Activated naive CD8-positive, alpha-beta T cell treated with anti-CD3 and anti-CD28 coated beads for 36 hours (primary cell): ENCODE data around the gene RNF39. TPM values are rescaled to one million over a fixed set of nuclear protein-coding genes. Genes with fewer than 3 reads are reported as not detected.

Experiments
- DNase-seq: peaks from one replicate; pipeline ENCODE4 v3.0.0; 2021
- H3K27ac Mint-ChIP-seq: one replicate; pipeline ENCODE4 v1.8.0; 2022; ENCODE audit warnings: mild to moderate bottlenecking, moderate library complexity, mixed read lengths
- H3K27me3 Mint-ChIP-seq: one replicate; pipeline ENCODE4 v1.8.0; 2022; ENCODE audit warnings: mild to moderate bottlenecking, mixed read lengths
- H3K36me3 Mint-ChIP-seq: one replicate; pipeline ENCODE4 v1.8.0; 2021; ENCODE audit warnings: mild to moderate bottlenecking, mixed read lengths
- H3K4me1 Mint-ChIP-seq: one replicate; pipeline ENCODE4 v1.8.0; 2021; ENCODE audit warnings: mixed read lengths
- H3K4me3 Mint-ChIP-seq: one replicate; pipeline ENCODE4 v1.8.0; 2022; ENCODE audit warnings: mild to moderate bottlenecking, moderate library complexity, mixed read lengths
- H3K9me3 Mint-ChIP-seq: one replicate; pipeline ENCODE4 v1.8.0; 2022; ENCODE audit warnings: mixed read lengths
- total RNA-seq, 2 experiments: library from RNA; stranded (reverse); gene quantifications; one replicate each; pipeline ENCODE4 v1.2.3, GENCODE V29; 2021

RNF39 gene
- total RNA-seq, 2 experiments from 2014 or later: not detected

- no peak for DNase-seq
- no peak overlapping the region for H3K27ac Mint-ChIP-seq
- H3K4me3 Mint-ChIP-seq: no peak overlapping the region
- peaks cover 24% of the 10 kb centered on the region for H3K4me1 Mint-ChIP-seq
- peaks cover 69% of the 10 kb centered on the region for H3K27me3 Mint-ChIP-seq
- no peaks in the 10 kb centered on the region for H3K9me3 Mint-ChIP-seq
- H3K36me3 Mint-ChIP-seq: peaks cover 29% of the 10 kb centered on the region
Observed at GRCh38 chr6:30073489-30074235, 1.9 kb downstream of the RNF39 start.

- Mint-ChIP-seq H3K27ac (no peak overlapping the region), H3K4me3 (no peak overlapping the region), H3K4me1 (peaks cover 30% of the 10 kb centered on the region), H3K36me3 (peaks cover 35% of the 10 kb centered on the region), H3K9me3 (no peaks in the 10 kb centered on the region), H3K27me3 (peaks cover 65% of the 10 kb centered on the region)
- DNase-seq: no peak
Observed at GRCh38 chr6:30071858-30072257, 3.7 kb downstream of the RNF39 start.

GRCh38 chr6:30071081-30071818 is 4.3 kb downstream of the RNF39 start:
- Mint-ChIP-seq H3K27me3 (peaks cover 59% of the 10 kb centered on the region), H3K27ac (no peak overlapping the region), H3K9me3 (no peaks in the 10 kb centered on the region), H3K36me3 (peaks cover 35% of the 10 kb centered on the region), H3K4me1 (peaks cover 29% of the 10 kb centered on the region), H3K4me3 (no peak overlapping the region)
- DNase-seq: peak; percentile 42

GRCh38 chr6:30067460-30068139 is 8.0 kb downstream of the RNF39 start:
- Mint-ChIP-seq H3K4me1 (peaks cover 38% of the 10 kb centered on the region), H3K36me3 (peaks cover 49% of the 10 kb centered on the region), H3K9me3 (peaks cover 4% of the 10 kb centered on the region), H3K27ac (peak overlapping the region; percentile 93), H3K4me3 (peak overlapping the region; percentile 85), H3K27me3 (peaks cover 24% of the 10 kb centered on the region)
- DNase-seq: no peak

GRCh38 chr6:30066577-30067459 is 8.8 kb downstream of the RNF39 start, which contains the start of gene PPP1R11:
TSS of gene PPP1R11 (plus strand) at chr6:30067198. CDS start at chr6:30067411, 213 bp downstream.
- DNase-seq: peak; percentile 98
- peaks cover 49% of the 10 kb centered on the region for H3K36me3 Mint-ChIP-seq
- H3K4me1 Mint-ChIP-seq: peaks cover 43% of the 10 kb centered on the region
- H3K27me3 Mint-ChIP-seq: peaks cover 16% of the 10 kb centered on the region
- H3K4me3 Mint-ChIP-seq: peak within 1 kb of the TSS; percentile 85
- H3K9me3 Mint-ChIP-seq: peaks cover 4% of the 10 kb centered on the region
- peak within 1 kb of the TSS; percentile 93 for H3K27ac Mint-ChIP-seq

GRCh38 chr6:30066082-30066481 is 9.5 kb downstream of the RNF39 start:
- Mint-ChIP-seq H3K9me3 (peaks cover 4% of the 10 kb centered on the region), H3K36me3 (peaks cover 47% of the 10 kb centered on the region), H3K27ac (peak overlapping the region; percentile 93), H3K4me1 (peaks cover 42% of the 10 kb centered on the region), H3K27me3 (peaks cover 11% of the 10 kb centered on the region), H3K4me3 (peak overlapping the region; percentile 85)
- no peak for DNase-seq

GRCh38 chr6:30063315-30063714 is 12.3 kb downstream of the RNF39 start:
- Mint-ChIP-seq H3K9me3 (peaks cover 4% of the 10 kb centered on the region), H3K27me3 (no peaks in the 10 kb centered on the region), H3K36me3 (peaks cover 26% of the 10 kb centered on the region), H3K27ac (peak overlapping the region; percentile 7), H3K4me3 (no peak overlapping the region), H3K4me1 (peaks cover 38% of the 10 kb centered on the region)
- DNase-seq: no peak

GRCh38 chr6:30062471-30063178 is 12.9 kb downstream of the RNF39 start:
- Mint-ChIP-seq H3K4me1 (peaks cover 31% of the 10 kb centered on the region), H3K36me3 (peaks cover 26% of the 10 kb centered on the region), H3K27ac (peak overlapping the region; percentile 95), H3K4me3 (peak overlapping the region; percentile 95), H3K9me3 (peaks cover 4% of the 10 kb centered on the region), H3K27me3 (no peaks in the 10 kb centered on the region)
- no peak for DNase-seq

GRCh38 chr6:30061858-30062458 is 13.6 kb downstream of the RNF39 start:
- H3K27ac Mint-ChIP-seq: peak overlapping the region; percentile 95
- H3K27me3 Mint-ChIP-seq: no peaks in the 10 kb centered on the region
- H3K4me3 Mint-ChIP-seq: peak overlapping the region; percentile 95
- peaks cover 30% of the 10 kb centered on the region for H3K4me1 Mint-ChIP-seq
- peaks cover 4% of the 10 kb centered on the region for H3K9me3 Mint-ChIP-seq
- DNase-seq: peak; percentile 45
- H3K36me3 Mint-ChIP-seq: peaks cover 26% of the 10 kb centered on the region

- peak; percentile 84 for DNase-seq
- Mint-ChIP-seq H3K4me1 (peaks cover 29% of the 10 kb centered on the region), H3K36me3 (peaks cover 25% of the 10 kb centered on the region), H3K9me3 (peaks cover 4% of the 10 kb centered on the region), H3K27me3 (no peaks in the 10 kb centered on the region), H3K4me3 (peak within 1 kb of the TSS; percentile 95), H3K27ac (peak within 1 kb of the TSS; percentile 95)
Observed at GRCh38 chr6:30061092-30061857, 14.3 kb downstream of the RNF39 start, which contains the start of gene POLR1H. TSS of gene POLR1H (plus strand) at chr6:30061265. CDS start at chr6:30061525, 260 bp downstream.

- DNase-seq: peak; percentile 28
- H3K4me3 Mint-ChIP-seq: peak overlapping the region; percentile 95
- H3K27me3 Mint-ChIP-seq: no peaks in the 10 kb centered on the region
- peaks cover 25% of the 10 kb centered on the region for H3K36me3 Mint-ChIP-seq
- peaks cover 4% of the 10 kb centered on the region for H3K9me3 Mint-ChIP-seq
- peak overlapping the region; percentile 95 for H3K27ac Mint-ChIP-seq
- peaks cover 24% of the 10 kb centered on the region for H3K4me1 Mint-ChIP-seq
Observed at GRCh38 chr6:30060606-30061091, 14.9 kb downstream of the RNF39 start.

- Mint-ChIP-seq H3K4me3 (no peak overlapping the region), H3K4me1 (peaks cover 7% of the 10 kb centered on the region), H3K27me3 (no peaks in the 10 kb centered on the region), H3K9me3 (no peaks in the 10 kb centered on the region), H3K36me3 (peaks cover 6% of the 10 kb centered on the region), H3K27ac (no peak overlapping the region)
- no peak for DNase-seq
Observed at GRCh38 chr6:30055513-30055912, 20.1 kb downstream of the RNF39 start.

GRCh38 chr6:30053682-30054081 is 21.9 kb downstream of the RNF39 start:
- DNase-seq: no peak

More at GRCh38 chr6:30053682-30054081, 21.9 kb downstream of the RNF39 start:
- no peaks in the 10 kb centered on the region for H3K27me3 Mint-ChIP-seq
- H3K27ac Mint-ChIP-seq: no peak overlapping the region
- no peaks in the 10 kb centered on the region for H3K4me1 Mint-ChIP-seq
- no peaks in the 10 kb centered on the region for H3K9me3 Mint-ChIP-seq
- H3K36me3 Mint-ChIP-seq: peaks cover 9% of the 10 kb centered on the region
- H3K4me3 Mint-ChIP-seq: no peak overlapping the region
